ENCODE data around the gene USP22.

DNA sequence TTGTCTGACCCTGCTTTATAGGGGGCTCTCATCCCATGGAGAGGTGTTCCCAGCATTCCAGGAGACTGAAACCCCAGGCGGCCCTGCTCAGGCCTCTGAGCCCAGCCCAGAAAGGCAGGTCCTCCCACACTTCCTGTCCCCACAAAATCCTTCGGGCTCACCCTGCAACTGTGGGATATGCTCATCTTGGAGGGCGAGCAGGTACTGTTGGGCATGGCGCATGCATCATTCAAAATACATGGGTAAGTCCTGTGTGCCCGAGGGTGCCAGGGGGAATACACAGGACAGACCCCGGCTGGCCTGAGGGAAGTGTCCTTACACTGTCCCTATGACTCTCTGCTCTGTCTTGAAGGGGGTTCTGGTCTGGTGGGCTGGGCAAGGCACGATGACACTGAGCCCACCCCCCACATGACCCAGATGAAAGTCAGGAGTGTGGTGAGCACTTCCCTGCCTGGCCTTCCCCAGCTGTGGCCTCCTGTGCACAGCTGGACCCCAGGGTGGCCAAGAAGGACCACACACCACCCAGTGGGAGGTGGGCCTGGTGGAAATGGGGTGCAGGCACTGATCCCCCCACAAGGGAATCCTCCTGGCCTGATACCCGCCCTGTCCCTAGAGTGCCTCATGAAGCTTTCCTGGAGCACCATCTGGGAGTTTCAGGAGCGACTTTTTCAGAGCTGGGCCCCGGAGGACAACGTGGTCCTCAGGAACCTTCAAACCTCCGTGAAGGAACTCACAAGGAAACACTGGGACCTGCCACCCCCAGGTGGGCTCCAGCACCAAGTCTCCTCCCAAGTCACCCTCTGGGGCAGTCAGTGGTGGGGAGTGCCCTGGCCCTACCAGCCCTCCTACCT, 46.7 kb downstream of the USP22 start:
- TF ChIP-seq, protein P1, sequence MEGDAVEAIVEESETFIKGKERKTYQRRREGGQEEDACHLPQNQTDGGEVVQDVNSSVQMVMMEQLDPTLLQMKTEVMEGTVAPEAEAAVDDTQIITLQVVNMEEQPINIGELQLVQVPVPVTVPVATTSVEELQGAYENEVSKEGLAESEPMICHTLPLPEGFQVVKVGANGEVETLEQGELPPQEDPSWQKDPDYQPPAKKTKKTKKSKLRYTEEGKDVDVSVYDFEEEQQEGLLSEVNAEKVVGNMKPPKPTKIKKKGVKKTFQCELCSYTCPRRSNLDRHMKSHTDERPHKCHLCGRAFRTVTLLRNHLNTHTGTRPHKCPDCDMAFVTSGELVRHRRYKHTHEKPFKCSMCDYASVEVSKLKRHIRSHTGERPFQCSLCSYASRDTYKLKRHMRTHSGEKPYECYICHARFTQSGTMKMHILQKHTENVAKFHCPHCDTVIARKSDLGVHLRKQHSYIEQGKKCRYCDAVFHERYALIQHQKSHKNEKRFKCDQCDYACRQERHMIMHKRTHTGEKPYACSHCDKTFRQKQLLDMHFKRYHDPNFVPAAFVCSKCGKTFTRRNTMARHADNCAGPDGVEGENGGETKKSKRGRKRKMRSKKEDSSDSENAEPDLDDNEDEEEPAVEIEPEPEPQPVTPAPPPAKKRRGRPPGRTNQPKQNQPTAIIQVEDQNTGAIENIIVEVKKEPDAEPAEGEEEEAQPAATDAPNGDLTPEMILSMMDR (IDR thresholded peaks at IDR 0.05), result no peak
- no peak for TF ChIP-seq POLR2A (IDR thresholded peaks at IDR 0.05)

All from gastroesophageal sphincter (tissue), 3 donors.